Fibroblast of lung (primary cell): ENCODE measurements around the gene NDUFS7. TPM values are rescaled to one million over a fixed set of nuclear protein-coding genes. Genes with fewer than 3 reads are reported as not detected.

Source experiments
- DNase-seq, 2 donors: peaks; one replicate each; pipeline versions ENCODE4 v3.0.0 to v3.0.0-alpha.2; 2010; ENCODE audit warnings: low read depth in 2 of 2
- H2AFZ ChIP-seq: 2 replicates; pipeline ENCODE4 v1.5.1; 2012; ENCODE audit warnings: low read length, control low read depth, inconsistent platforms
- H3K27ac ChIP-seq: 2 replicates; pipeline ENCODE4 v1.5.1; 2011; ENCODE audit warnings: low read length, control low read depth; ENCODE audit not compliant: insufficient read depth
- H3K27me3 ChIP-seq: 2 replicates; pipeline ENCODE4 v1.5.1; 2011; ENCODE audit warnings: mild to moderate bottlenecking, low read length; ENCODE audit not compliant: control insufficient read depth, insufficient read depth
- H3K36me3 ChIP-seq: 2 replicates; pipeline ENCODE4 v1.5.1; 2011; ENCODE audit warnings: low read length; ENCODE audit not compliant: control insufficient read depth, insufficient read depth
- H3K4me1 ChIP-seq: 2 replicates; pipeline ENCODE4 v1.5.1; 2011; ENCODE audit warnings: low read length; ENCODE audit not compliant: control insufficient read depth, insufficient read depth; ENCODE audit errors: extremely low read depth
- H3K4me2 ChIP-seq: 2 replicates; pipeline ENCODE4 v1.5.1; 2011; ENCODE audit warnings: low read length, control low read depth; ENCODE audit not compliant: insufficient read depth; ENCODE audit errors: extremely low read depth
- H3K4me3 ChIP-seq, 4 experiments: fragments of 200-600 bp in 1 of 4; sonication (generic) in 1 of 4; replicated peaks in 1 of 4; 2 replicates each; pipeline ENCODE4 v1.5.1; 2011 to 2016; ENCODE audit warnings: low read length in 4 of 4, low read depth in 3 of 4, mild to moderate bottlenecking in 3 of 4, control low read depth in 2 of 4, inconsistent platforms in 1 of 4, mixed read lengths in 1 of 4; ENCODE audit not compliant: insufficient read depth in 1 of 4; ENCODE audit errors: control extremely low read depth in 1 of 4
- H3K79me2 ChIP-seq: 2 replicates; pipeline ENCODE4 v1.5.1; 2012; ENCODE audit warnings: mild to moderate bottlenecking, low read length, inconsistent platforms; ENCODE audit not compliant: control insufficient read depth, insufficient read depth
- H3K9ac ChIP-seq: 2 replicates; pipeline ENCODE4 v1.5.1; 2011; ENCODE audit warnings: mild to moderate bottlenecking, low read length, control low read depth; ENCODE audit not compliant: insufficient read depth
- H3K9me3 ChIP-seq: 2 replicates; pipeline ENCODE4 v1.5.1; 2012; ENCODE audit warnings: low read depth, low read length; ENCODE audit not compliant: control insufficient read depth, insufficient read depth
- H4K20me1 ChIP-seq: 2 replicates; pipeline ENCODE4 v1.5.1; 2011; ENCODE audit warnings: low read length; ENCODE audit not compliant: control insufficient read depth, insufficient read depth; ENCODE audit errors: extremely low read depth
- EZH2 ChIP-seq: IDR thresholded peaks from 2 replicates; pipeline ENCODE4 v1.5.1; 2012; ENCODE audit warnings: low read length, control low read depth, mild to moderate bottlenecking; ENCODE audit errors: missing control alignments
- polyA plus RNA-seq, 2 donors: library from polyadenylated mRNA; depleted of rRNA in 1 of 2; stranded (reverse) in 1 of 2; unstranded in 1 of 2; fragments of >200 nt; gene quantifications; 2 replicates each; pipeline ENCODE4 v1.2.1, GENCODE V29; 2011 to 2012; ENCODE audit warnings: missing spikeins in 1 of 2
- total RNA-seq: library from RNA; depleted of rRNA; stranded (reverse); fragments of >200 nt; gene quantifications from 2 replicates; pipeline ENCODE4 v1.2.1, GENCODE V29; 2014
- TF ChIP-seq, protein P1 (sequence below), 2 donors: IDR thresholded peaks in 1 of 2; conservative IDR thresholded peaks in 1 of 2; 1 replicate in 1 of 2; 2 replicates in 1 of 2; pipeline ENCODE4 v1.5.1; 2011 to 2012; ENCODE audit warnings: low read length in 2 of 2, control low read depth in 1 of 2, inconsistent platforms in 1 of 2, low read depth in 1 of 2, mild to moderate bottlenecking in 1 of 2

The NDUFS7 gene
- total and polyA plus RNA-seq, 2 donors (not counting 1 experiment from before 2014, with no cell fraction given), result 29.6 to 71.2 TPM

GRCh38 chr19:1362387-1363257 is 21.1 kb upstream of the NDUFS7 start:
- H3K9ac ChIP-seq, result no peak overlapping the region
- peaks cover 31% of the 10 kb centered on the region for H3K36me3 ChIP-seq
- no peaks in the 10 kb centered on the region for H4K20me1 ChIP-seq
- peaks cover 2% of the 10 kb centered on the region for H3K79me2 ChIP-seq
- H3K27me3 ChIP-seq, result no peaks in the 10 kb centered on the region
- no peak overlapping the region for H2AFZ ChIP-seq
- peaks cover 19% of the 10 kb centered on the region for H3K4me1 ChIP-seq
- no peaks in the 10 kb centered on the region for H3K9me3 ChIP-seq
- no peak for DNase-seq
- peak overlapping the region; percentile 16 for H3K27ac ChIP-seq
- TF ChIP-seq EZH2, result no peak
- TF ChIP-seq, protein P1, sequence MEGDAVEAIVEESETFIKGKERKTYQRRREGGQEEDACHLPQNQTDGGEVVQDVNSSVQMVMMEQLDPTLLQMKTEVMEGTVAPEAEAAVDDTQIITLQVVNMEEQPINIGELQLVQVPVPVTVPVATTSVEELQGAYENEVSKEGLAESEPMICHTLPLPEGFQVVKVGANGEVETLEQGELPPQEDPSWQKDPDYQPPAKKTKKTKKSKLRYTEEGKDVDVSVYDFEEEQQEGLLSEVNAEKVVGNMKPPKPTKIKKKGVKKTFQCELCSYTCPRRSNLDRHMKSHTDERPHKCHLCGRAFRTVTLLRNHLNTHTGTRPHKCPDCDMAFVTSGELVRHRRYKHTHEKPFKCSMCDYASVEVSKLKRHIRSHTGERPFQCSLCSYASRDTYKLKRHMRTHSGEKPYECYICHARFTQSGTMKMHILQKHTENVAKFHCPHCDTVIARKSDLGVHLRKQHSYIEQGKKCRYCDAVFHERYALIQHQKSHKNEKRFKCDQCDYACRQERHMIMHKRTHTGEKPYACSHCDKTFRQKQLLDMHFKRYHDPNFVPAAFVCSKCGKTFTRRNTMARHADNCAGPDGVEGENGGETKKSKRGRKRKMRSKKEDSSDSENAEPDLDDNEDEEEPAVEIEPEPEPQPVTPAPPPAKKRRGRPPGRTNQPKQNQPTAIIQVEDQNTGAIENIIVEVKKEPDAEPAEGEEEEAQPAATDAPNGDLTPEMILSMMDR (conservative IDR thresholded peaks at IDR 0.05 in 1 of 2, IDR thresholded peaks at IDR 0.05 in 1 of 2; ENCODE audit: low read depth in 1 of 2, low read length in 2 of 2), result no peak
- no peak overlapping the region for H3K4me3 ChIP-seq
- H3K4me2 ChIP-seq, result peak overlapping the region; percentile 92

DNA sequence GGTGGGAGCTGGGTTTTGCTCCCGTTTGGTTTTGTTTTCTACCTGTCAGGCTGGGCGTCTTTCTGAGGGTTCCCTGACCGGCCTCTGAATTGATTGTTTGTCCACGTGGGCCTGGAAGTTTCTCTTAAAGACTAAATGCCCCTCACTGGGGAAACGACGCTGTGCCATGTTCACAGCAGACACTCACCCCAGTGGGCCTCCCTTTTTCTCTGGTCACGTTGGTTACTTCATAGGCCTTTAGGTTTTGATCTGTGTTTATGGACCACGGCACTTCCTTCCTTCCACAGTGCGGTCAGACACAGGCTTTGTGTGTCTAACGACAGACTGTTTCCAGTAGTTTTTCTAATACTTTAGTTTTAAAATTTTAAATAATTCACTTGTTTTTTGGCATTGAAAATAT is 20.1 kb upstream of the NDUFS7 start:
- Histone ChIP-seq H3K79me2 (peaks cover 2% of the 10 kb centered on the region), H3K4me2 (no peak overlapping the region), H3K9me3 (no peaks in the 10 kb centered on the region), H3K9ac (no peak overlapping the region), H3K36me3 (peaks cover 32% of the 10 kb centered on the region), H3K27ac (no peak overlapping the region), H2AFZ (no peak overlapping the region), H4K20me1 (no peaks in the 10 kb centered on the region), H3K4me1 (peaks cover 19% of the 10 kb centered on the region), H3K27me3 (no peaks in the 10 kb centered on the region), H3K4me3 (no peak overlapping the region)
- no peak for TF ChIP-seq EZH2
- TF ChIP-seq, protein P1 (conservative IDR thresholded peaks at IDR 0.05 in 1 of 2, IDR thresholded peaks at IDR 0.05 in 1 of 2; ENCODE audit: low read depth in 1 of 2, low read length in 2 of 2), result no peak
- DNase-seq, result no peak

- H3K4me2 ChIP-seq, result no peak overlapping the region
Observed at GRCh38 chr19:1364070-1364704, 19.5 kb upstream of the NDUFS7 start.

More at GRCh38 chr19:1364070-1364704, 19.5 kb upstream of the NDUFS7 start:
- H3K9me3 ChIP-seq, result no peaks in the 10 kb centered on the region
- H3K4me1 ChIP-seq, result peaks cover 19% of the 10 kb centered on the region
- H3K79me2 ChIP-seq, result peaks cover 2% of the 10 kb centered on the region
- TF ChIP-seq, protein P1 (conservative IDR thresholded peaks at IDR 0.05 in 1 of 2, IDR thresholded peaks at IDR 0.05 in 1 of 2; ENCODE audit: low read depth in 1 of 2, low read length in 2 of 2), result peak; percentile 24 to 27
- no peak for TF ChIP-seq EZH2
- H4K20me1 ChIP-seq, result no peaks in the 10 kb centered on the region
- H3K4me3 ChIP-seq, result no peak overlapping the region
- no peaks in the 10 kb centered on the region for H3K27me3 ChIP-seq
- H3K27ac ChIP-seq, result no peak overlapping the region
- DNase-seq, result no peak
- H3K36me3 ChIP-seq, result peaks cover 34% of the 10 kb centered on the region
- H3K9ac ChIP-seq, result no peak overlapping the region
- no peak overlapping the region for H2AFZ ChIP-seq
